ENCODE measurements around the gene LRP1-AS. TPM values are rescaled to one million over a fixed set of nuclear protein-coding genes. Genes with fewer than 3 reads are reported as not detected.

LRP1-AS gene
- total RNA-seq, 1 experiment from 2014 or later, result not detected

DNA sequence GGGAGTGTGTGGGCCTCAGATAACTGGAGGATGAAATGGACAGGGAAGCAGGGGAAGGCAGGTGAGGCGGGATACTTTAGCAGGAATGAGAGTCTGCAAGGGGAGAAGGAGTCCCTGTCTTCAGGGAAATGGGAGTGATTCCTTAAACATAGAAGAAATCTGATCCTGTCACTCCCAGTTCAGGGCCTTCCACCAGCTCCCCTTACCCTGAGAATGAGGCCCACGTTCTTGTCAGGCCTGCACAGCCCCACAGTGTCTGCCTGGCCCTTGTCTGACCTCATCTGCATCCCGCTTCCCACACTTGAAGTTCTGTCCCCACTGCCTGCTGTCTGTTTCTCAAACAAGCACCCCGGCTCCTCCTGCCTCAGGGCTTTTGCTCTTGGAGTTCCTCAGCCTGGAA lies 12.6 kb upstream of the LRP1-AS start:
- ChIA-PET CTCF (no interaction called here), POLR2A (no interaction called here)
- Mint-ChIP-seq H3K4me3 (no peak overlapping the region), H3K27me3 (ENCODE audit: low read depth) (no peaks in the 10 kb centered on the region), H3K27ac (no peak overlapping the region), H3K4me1 (no peaks in the 10 kb centered on the region), H3K9me3 (no peaks in the 10 kb centered on the region), H3K36me3 (peaks cover 71% of the 10 kb centered on the region)
- no peak for DNase-seq (ENCODE audit: low spot score)
- no peak for ATAC-seq
- TF ChIP-seq GTF2I (CRISPR knock-in tag; conservative IDR thresholded peaks at IDR 0.05) (no peak), ZNF263 (CRISPR knock-in tag; IDR thresholded peaks at IDR 0.05; ENCODE audit: low read depth) (no peak), ZNF317 (CRISPR knock-in tag; IDR thresholded peaks at IDR 0.05; ENCODE audit: borderline replicate concordance, low read depth) (no peak), NFE2L1 (CRISPR knock-in tag; IDR thresholded peaks at IDR 0.05) (no peak), CBFB (CRISPR knock-in tag; IDR thresholded peaks at IDR 0.05; ENCODE audit: low read depth) (no peak), IRF2 (CRISPR knock-in tag; IDR thresholded peaks at IDR 0.05; ENCODE audit: borderline replicate concordance, low read depth) (no peak), MYBL2 (CRISPR knock-in tag; IDR thresholded peaks at IDR 0.05) (no peak), TEAD4 (CRISPR knock-in tag; IDR thresholded peaks at IDR 0.05) (no peak), CREM (CRISPR knock-in tag; IDR thresholded peaks at IDR 0.05) (no peak), FOXP1 (CRISPR knock-in tag; IDR thresholded peaks at IDR 0.05; ENCODE audit: borderline replicate concordance) (no peak), HMGA2 (CRISPR knock-in tag; IDR thresholded peaks at IDR 0.05) (no peak), ZNF416 (CRISPR knock-in tag; IDR thresholded peaks at IDR 0.05) (no peak)
- TF ChIP-seq, protein P1, sequence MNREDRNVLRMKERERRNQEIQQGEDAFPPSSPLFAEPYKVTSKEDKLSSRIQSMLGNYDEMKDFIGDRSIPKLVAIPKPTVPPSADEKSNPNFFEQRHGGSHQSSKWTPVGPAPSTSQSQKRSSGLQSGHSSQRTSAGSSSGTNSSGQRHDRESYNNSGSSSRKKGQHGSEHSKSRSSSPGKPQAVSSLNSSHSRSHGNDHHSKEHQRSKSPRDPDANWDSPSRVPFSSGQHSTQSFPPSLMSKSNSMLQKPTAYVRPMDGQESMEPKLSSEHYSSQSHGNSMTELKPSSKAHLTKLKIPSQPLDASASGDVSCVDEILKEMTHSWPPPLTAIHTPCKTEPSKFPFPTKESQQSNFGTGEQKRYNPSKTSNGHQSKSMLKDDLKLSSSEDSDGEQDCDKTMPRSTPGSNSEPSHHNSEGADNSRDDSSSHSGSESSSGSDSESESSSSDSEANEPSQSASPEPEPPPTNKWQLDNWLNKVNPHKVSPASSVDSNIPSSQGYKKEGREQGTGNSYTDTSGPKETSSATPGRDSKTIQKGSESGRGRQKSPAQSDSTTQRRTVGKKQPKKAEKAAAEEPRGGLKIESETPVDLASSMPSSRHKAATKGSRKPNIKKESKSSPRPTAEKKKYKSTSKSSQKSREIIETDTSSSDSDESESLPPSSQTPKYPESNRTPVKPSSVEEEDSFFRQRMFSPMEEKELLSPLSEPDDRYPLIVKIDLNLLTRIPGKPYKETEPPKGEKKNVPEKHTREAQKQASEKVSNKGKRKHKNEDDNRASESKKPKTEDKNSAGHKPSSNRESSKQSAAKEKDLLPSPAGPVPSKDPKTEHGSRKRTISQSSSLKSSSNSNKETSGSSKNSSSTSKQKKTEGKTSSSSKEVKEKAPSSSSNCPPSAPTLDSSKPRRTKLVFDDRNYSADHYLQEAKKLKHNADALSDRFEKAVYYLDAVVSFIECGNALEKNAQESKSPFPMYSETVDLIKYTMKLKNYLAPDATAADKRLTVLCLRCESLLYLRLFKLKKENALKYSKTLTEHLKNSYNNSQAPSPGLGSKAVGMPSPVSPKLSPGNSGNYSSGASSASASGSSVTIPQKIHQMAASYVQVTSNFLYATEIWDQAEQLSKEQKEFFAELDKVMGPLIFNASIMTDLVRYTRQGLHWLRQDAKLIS (CRISPR knock-in tag; IDR thresholded peaks at IDR 0.05; ENCODE audit: borderline replicate concordance), result no peak
- TF ChIP-seq, protein P2, sequence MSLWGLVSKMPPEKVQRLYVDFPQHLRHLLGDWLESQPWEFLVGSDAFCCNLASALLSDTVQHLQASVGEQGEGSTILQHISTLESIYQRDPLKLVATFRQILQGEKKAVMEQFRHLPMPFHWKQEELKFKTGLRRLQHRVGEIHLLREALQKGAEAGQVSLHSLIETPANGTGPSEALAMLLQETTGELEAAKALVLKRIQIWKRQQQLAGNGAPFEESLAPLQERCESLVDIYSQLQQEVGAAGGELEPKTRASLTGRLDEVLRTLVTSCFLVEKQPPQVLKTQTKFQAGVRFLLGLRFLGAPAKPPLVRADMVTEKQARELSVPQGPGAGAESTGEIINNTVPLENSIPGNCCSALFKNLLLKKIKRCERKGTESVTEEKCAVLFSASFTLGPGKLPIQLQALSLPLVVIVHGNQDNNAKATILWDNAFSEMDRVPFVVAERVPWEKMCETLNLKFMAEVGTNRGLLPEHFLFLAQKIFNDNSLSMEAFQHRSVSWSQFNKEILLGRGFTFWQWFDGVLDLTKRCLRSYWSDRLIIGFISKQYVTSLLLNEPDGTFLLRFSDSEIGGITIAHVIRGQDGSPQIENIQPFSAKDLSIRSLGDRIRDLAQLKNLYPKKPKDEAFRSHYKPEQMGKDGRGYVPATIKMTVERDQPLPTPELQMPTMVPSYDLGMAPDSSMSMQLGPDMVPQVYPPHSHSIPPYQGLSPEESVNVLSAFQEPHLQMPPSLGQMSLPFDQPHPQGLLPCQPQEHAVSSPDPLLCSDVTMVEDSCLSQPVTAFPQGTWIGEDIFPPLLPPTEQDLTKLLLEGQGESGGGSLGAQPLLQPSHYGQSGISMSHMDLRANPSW (CRISPR knock-in tag; conservative IDR thresholded peaks at IDR 0.05; ENCODE audit: low read depth), result no peak
- TF ChIP-seq, protein P3, sequence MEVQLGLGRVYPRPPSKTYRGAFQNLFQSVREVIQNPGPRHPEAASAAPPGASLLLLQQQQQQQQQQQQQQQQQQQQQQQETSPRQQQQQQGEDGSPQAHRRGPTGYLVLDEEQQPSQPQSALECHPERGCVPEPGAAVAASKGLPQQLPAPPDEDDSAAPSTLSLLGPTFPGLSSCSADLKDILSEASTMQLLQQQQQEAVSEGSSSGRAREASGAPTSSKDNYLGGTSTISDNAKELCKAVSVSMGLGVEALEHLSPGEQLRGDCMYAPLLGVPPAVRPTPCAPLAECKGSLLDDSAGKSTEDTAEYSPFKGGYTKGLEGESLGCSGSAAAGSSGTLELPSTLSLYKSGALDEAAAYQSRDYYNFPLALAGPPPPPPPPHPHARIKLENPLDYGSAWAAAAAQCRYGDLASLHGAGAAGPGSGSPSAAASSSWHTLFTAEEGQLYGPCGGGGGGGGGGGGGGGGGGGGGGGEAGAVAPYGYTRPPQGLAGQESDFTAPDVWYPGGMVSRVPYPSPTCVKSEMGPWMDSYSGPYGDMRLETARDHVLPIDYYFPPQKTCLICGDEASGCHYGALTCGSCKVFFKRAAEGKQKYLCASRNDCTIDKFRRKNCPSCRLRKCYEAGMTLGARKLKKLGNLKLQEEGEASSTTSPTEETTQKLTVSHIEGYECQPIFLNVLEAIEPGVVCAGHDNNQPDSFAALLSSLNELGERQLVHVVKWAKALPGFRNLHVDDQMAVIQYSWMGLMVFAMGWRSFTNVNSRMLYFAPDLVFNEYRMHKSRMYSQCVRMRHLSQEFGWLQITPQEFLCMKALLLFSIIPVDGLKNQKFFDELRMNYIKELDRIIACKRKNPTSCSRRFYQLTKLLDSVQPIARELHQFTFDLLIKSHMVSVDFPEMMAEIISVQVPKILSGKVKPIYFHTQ (CRISPR knock-in tag; IDR thresholded peaks at IDR 0.05), result no peak
- TF ChIP-seq, protein P4, sequence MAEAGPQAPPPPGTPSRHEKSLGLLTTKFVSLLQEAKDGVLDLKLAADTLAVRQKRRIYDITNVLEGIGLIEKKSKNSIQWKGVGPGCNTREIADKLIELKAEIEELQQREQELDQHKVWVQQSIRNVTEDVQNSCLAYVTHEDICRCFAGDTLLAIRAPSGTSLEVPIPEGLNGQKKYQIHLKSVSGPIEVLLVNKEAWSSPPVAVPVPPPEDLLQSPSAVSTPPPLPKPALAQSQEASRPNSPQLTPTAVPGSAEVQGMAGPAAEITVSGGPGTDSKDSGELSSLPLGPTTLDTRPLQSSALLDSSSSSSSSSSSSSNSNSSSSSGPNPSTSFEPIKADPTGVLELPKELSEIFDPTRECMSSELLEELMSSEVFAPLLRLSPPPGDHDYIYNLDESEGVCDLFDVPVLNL (CRISPR knock-in tag; IDR thresholded peaks at IDR 0.05; ENCODE audit: borderline replicate concordance, low read depth), result no peak
- TF ChIP-seq, protein P5, sequence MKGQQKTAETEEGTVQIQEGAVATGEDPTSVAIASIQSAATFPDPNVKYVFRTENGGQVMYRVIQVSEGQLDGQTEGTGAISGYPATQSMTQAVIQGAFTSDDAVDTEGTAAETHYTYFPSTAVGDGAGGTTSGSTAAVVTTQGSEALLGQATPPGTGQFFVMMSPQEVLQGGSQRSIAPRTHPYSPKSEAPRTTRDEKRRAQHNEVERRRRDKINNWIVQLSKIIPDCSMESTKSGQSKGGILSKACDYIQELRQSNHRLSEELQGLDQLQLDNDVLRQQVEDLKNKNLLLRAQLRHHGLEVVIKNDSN (CRISPR knock-in tag; IDR thresholded peaks at IDR 0.05), result no peak
- TF ChIP-seq, protein P6, sequence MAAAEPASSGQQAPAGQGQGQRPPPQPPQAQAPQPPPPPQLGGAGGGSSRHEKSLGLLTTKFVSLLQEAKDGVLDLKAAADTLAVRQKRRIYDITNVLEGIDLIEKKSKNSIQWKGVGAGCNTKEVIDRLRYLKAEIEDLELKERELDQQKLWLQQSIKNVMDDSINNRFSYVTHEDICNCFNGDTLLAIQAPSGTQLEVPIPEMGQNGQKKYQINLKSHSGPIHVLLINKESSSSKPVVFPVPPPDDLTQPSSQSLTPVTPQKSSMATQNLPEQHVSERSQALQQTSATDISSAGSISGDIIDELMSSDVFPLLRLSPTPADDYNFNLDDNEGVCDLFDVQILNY (CRISPR knock-in tag; IDR thresholded peaks at IDR 0.05), result no peak
- TF ChIP-seq, protein P7, sequence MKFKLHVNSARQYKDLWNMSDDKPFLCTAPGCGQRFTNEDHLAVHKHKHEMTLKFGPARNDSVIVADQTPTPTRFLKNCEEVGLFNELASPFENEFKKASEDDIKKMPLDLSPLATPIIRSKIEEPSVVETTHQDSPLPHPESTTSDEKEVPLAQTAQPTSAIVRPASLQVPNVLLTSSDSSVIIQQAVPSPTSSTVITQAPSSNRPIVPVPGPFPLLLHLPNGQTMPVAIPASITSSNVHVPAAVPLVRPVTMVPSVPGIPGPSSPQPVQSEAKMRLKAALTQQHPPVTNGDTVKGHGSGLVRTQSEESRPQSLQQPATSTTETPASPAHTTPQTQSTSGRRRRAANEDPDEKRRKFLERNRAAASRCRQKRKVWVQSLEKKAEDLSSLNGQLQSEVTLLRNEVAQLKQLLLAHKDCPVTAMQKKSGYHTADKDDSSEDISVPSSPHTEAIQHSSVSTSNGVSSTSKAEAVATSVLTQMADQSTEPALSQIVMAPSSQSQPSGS (CRISPR knock-in tag; IDR thresholded peaks at IDR 0.05; ENCODE audit: borderline replicate concordance, low read depth), result no peak
- TF ChIP-seq, protein P8, sequence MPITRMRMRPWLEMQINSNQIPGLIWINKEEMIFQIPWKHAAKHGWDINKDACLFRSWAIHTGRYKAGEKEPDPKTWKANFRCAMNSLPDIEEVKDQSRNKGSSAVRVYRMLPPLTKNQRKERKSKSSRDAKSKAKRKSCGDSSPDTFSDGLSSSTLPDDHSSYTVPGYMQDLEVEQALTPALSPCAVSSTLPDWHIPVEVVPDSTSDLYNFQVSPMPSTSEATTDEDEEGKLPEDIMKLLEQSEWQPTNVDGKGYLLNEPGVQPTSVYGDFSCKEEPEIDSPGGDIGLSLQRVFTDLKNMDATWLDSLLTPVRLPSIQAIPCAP (CRISPR knock-in tag; IDR thresholded peaks at IDR 0.05), result no peak

All from WTC11 (cell line).